Measurements from ENCODE around the gene TSC22D1.
"Not testable (repeated sequence)": the region's sequence is repeated elsewhere in the genome, so short reads cannot be mapped to it uniquely, and the experiment has no call there.

Gene TSC22D1

GRCh38 chr13:44617648-44618047 is 41.5 kb upstream of the TSC22D1 start:
- no peak overlapping the region for H3K4me3 ChIP-seq (ENCODE audit: low read depth, low read length)
- no peak for TF ChIP-seq CTCF (IDR thresholded peaks at IDR 0.05; ENCODE audit: low read depth, low read length, missing control alignments)
- in situ Hi-C loops (cut with HindIII; ENCODE audit: low sequenced_read_pairs) = no loop called here
- DNase-seq (ENCODE audit: low read depth) = no peak

- no peak for TF ChIP-seq CTCF (IDR thresholded peaks at IDR 0.05; ENCODE audit: low read depth, low read length, missing control alignments)
- no peak overlapping the region for H3K4me3 ChIP-seq (ENCODE audit: low read depth, low read length)
- DNase-seq (ENCODE audit: low read depth) = no peak
- in situ Hi-C loops (cut with HindIII; ENCODE audit: low sequenced_read_pairs) = no loop called here
These were observed 33.0 kb upstream of the TSC22D1 start for GRCh38 chr13:44609137-44609536.

GRCh38 chr13:44605721-44606120 is 29.6 kb upstream of the TSC22D1 start:
- in situ Hi-C loops (cut with HindIII; ENCODE audit: low sequenced_read_pairs) = no loop called here
- no peak overlapping the region for H3K4me3 ChIP-seq (ENCODE audit: low read depth, low read length)
- no peak for TF ChIP-seq CTCF (IDR thresholded peaks at IDR 0.05; ENCODE audit: low read depth, low read length, missing control alignments)
- DNase-seq (ENCODE audit: low read depth) = no peak

GRCh38 chr13:44605275-44605674 is 29.1 kb upstream of the TSC22D1 start:
- no peak overlapping the region for H3K4me3 ChIP-seq (ENCODE audit: low read depth, low read length)
- in situ Hi-C loops (cut with HindIII; ENCODE audit: low sequenced_read_pairs) = no loop called here
- no peak for TF ChIP-seq CTCF (IDR thresholded peaks at IDR 0.05; ENCODE audit: low read depth, low read length, missing control alignments)
- no peak for DNase-seq (ENCODE audit: low read depth)

GRCh38 chr13:44601586-44601985 is 25.5 kb upstream of the TSC22D1 start:
- DNase-seq (ENCODE audit: low read depth) = no peak
- H3K4me3 ChIP-seq (ENCODE audit: low read depth, low read length) = no peak overlapping the region
- TF ChIP-seq CTCF (IDR thresholded peaks at IDR 0.05; ENCODE audit: low read depth, low read length, missing control alignments) = no peak
- in situ Hi-C loops (cut with HindIII; ENCODE audit: low sequenced_read_pairs) = no loop called here

- in situ Hi-C loops (cut with HindIII; ENCODE audit: low sequenced_read_pairs); H3K4me3 ChIP-seq (ENCODE audit: low read depth, low read length); DNase-seq (ENCODE audit: low read depth): not testable (repeated sequence)
These were observed 17.9 kb upstream of the TSC22D1 start for GRCh38 chr13:44593861-44594592.

- in situ Hi-C loops (cut with HindIII; ENCODE audit: low sequenced_read_pairs) = no loop called here
These were observed 16.2 kb upstream of the TSC22D1 start for GRCh38 chr13:44592216-44592847.

More at GRCh38 chr13:44592216-44592847, 16.2 kb upstream of the TSC22D1 start:
- TF ChIP-seq CTCF (IDR thresholded peaks at IDR 0.05; ENCODE audit: low read depth, low read length, missing control alignments) = no peak
- no peak for DNase-seq (ENCODE audit: low read depth)
- H3K4me3 ChIP-seq (ENCODE audit: low read depth, low read length) = no peak overlapping the region

All from astrocyte of the cerebellum (primary cell).